HG03469 (cell line): Measurements from ENCODE around the gene POMP.

Source experiments
- ATAC-seq: cut with Tn5 transposase; IDR thresholded peaks from one replicate; pipeline ENCODE4 v1.9.1; 2021; ENCODE audit warnings: mild to moderate bottlenecking, moderate library complexity, moderate number of reproducible peaks; ENCODE audit not compliant: unreplicated experiment

POMP gene

GRCh38 chr13:28658796-28659620, at the start of gene POMP:
Gene POMP, plus strand, starts transcription at chr13:28659130. Its CDS starts 55 bp downstream, at chr13:28659185.
- ATAC-seq = peak; percentile 71

GRCh38 chr13:28609381-28609780, 49.5 kb upstream of the POMP start:
- ATAC-seq = no peak

GRCh38 chr13:28609926-28610325, 49.0 kb upstream of the POMP start:
- no peak for ATAC-seq

GRCh38 chr13:28610996-28611395, 47.9 kb upstream of the POMP start:
- ATAC-seq = no peak

GRCh38 chr13:28611654-28612131, 47.2 kb upstream of the POMP start:
- ATAC-seq = no peak

- ATAC-seq = no peak
Measured at GRCh38 chr13:28613562-28613961, 45.4 kb upstream of the POMP start.

- ATAC-seq = no peak
Measured at GRCh38 chr13:28615916-28616446, 42.9 kb upstream of the POMP start.

GRCh38 chr13:28618230-28618994, 40.5 kb upstream of the POMP start:
- no peak for ATAC-seq

GRCh38 chr13:28620011-28620830, 38.7 kb upstream of the POMP start:
- no peak for ATAC-seq

GRCh38 chr13:28621449-28621848, 37.5 kb upstream of the POMP start:
- no peak for ATAC-seq

GRCh38 chr13:28622286-28622685, 36.6 kb upstream of the POMP start:
- ATAC-seq = no peak

GRCh38 chr13:28623782-28624706, 34.9 kb upstream of the POMP start:
- ATAC-seq = no peak

- ATAC-seq = no peak
Measured at GRCh38 chr13:28624707-28625432, 34.1 kb upstream of the POMP start.

GRCh38 chr13:28626266-28626665, 32.7 kb upstream of the POMP start:
- ATAC-seq = no peak

GRCh38 chr13:28628241-28628640, 30.7 kb upstream of the POMP start:
- ATAC-seq = no peak

- no peak for ATAC-seq
Measured at GRCh38 chr13:28630869-28631268, 28.1 kb upstream of the POMP start.

GRCh38 chr13:28631801-28632200, 27.1 kb upstream of the POMP start:
- no peak for ATAC-seq

- no peak for ATAC-seq
Measured at GRCh38 chr13:28636069-28636468, 22.9 kb upstream of the POMP start.

GRCh38 chr13:28636677-28637317, 22.1 kb upstream of the POMP start:
- no peak for ATAC-seq
